A549 (cell line): ENCODE results near the gene LGALS3BP. TPM values are rescaled to one million over a fixed set of nuclear protein-coding genes. Genes with fewer than 3 reads are reported as not detected.

Experiments
- ATAC-seq, 2 experiments: fragments of 200-7000 bp in 1 of 2; fragments of >200 bp in 1 of 2; cut with Nextera tagmentation in 1 of 2; cut with Tn5 transposase in 1 of 2; 3 replicates each; pipeline versions ENCODE4 v1.8.0 to v1.9.1; 2018 to 2020; ENCODE audit warnings: mild to moderate bottlenecking in 1 of 2, moderate library complexity in 1 of 2
- CTCF ChIA-PET: fragments of 300-600 bp; sonication (Branson Sonifier 250); formaldehyde crosslinking; extraction: SDS; loops from one replicate; lab custom pipeline; 2021; ENCODE audit warnings: antibody characterized with exemption, inconsistent platforms; lab: Yijun Ruan, JAX
- POLR2A ChIA-PET: fragments of 350-600 bp; formaldehyde crosslinking; extraction: SDS; loops from one replicate; lab custom pipeline; 2021; ENCODE audit warnings: antibody characterized with exemption, inconsistent platforms; lab: Yijun Ruan, JAX
- DNase-seq, 2 experiments: peaks; one replicate each; pipeline versions ENCODE4 v3.0.0 to v3.0.0-alpha.2; 2011 to 2016; ENCODE audit warnings: low read depth in 1 of 2, low spot score in 1 of 2
- FAIRE-seq: peaks from 2 replicates; lab custom pipeline; 2011; peaks lifted over from hg19 to GRCh38; lab: Jason Lieb, UNC
- H3K27ac ChIP-seq, 2 experiments: fragments of >200 bp; sonication (Bioruptor Twin); formaldehyde crosslinking; 3 replicates each; pipeline ENCODE4 v1.5.1; 2016 to 2017
- H3K4me1 ChIP-seq: fragments of >200 bp; sonication (Bioruptor Twin); formaldehyde crosslinking; 3 replicates; pipeline ENCODE4 v1.6.1; 2016
- H3K4me2 ChIP-seq: fragments of >200 bp; sonication (Bioruptor Twin); formaldehyde crosslinking; 3 replicates; pipeline ENCODE4 v1.6.1; 2016
- H3K4me3 ChIP-seq: fragments of >200 bp; sonication (Bioruptor Twin); formaldehyde crosslinking; 3 replicates; pipeline ENCODE4 v1.5.1; 2016
- H3K9me3 ChIP-seq: fragments of >200 bp; sonication (Bioruptor Twin); formaldehyde crosslinking; 3 replicates; pipeline ENCODE4 v1.6.1; 2016
- CEBPB ChIP-seq, 2 experiments: fragments of >200 bp in 1 of 2; sonication (Bioruptor Twin) in 1 of 2; formaldehyde crosslinking in 1 of 2; IDR thresholded peaks; 2 replicates each; pipeline ENCODE4 v1.6.1; 2012 to 2016
- EHF ChIP-seq: fragments of 250-450 bp; sonication (Bioruptor Pico); IDR thresholded peaks from 2 replicates; pipeline ENCODE4 v1.5.0; 2020; ENCODE audit warnings: mild to moderate bottlenecking
- EP300 ChIP-seq, 2 experiments: fragments of >200 bp; sonication (Bioruptor Twin); formaldehyde crosslinking; IDR thresholded peaks; 2 replicates in 1 of 2; 3 replicates in 1 of 2; pipeline ENCODE4 v1.6.1; 2016 to 2017
- ESRRA ChIP-seq: fragments of 150-350 bp; IDR thresholded peaks from 2 replicates; pipeline ENCODE4 v1.6.1; 2014; ENCODE audit warnings: mild to moderate bottlenecking, low read length, borderline replicate concordance
- FOXS1 ChIP-seq: fragments of 250-450 bp; sonication (Bioruptor Pico); IDR thresholded peaks from 2 replicates; pipeline ENCODE4 v1.5.0; 2020; ENCODE audit warnings: mild to moderate bottlenecking, moderate library complexity
- HOXB13 ChIP-seq: fragments of 250-450 bp; sonication (Bioruptor Pico); IDR thresholded peaks from 2 replicates; pipeline ENCODE4 v1.5.0; 2020; ENCODE audit warnings: low read depth, mild to moderate bottlenecking, moderate library complexity
- HOXB5 ChIP-seq: fragments of 250-450 bp; sonication (Bioruptor Pico); IDR thresholded peaks from 2 replicates; pipeline ENCODE4 v1.5.0; 2020; ENCODE audit warnings: mild to moderate bottlenecking, moderate library complexity
- JUN ChIP-seq, 2 experiments: fragments of >200 bp; sonication (Bioruptor Twin); formaldehyde crosslinking; IDR thresholded peaks; 2 replicates in 1 of 2; 3 replicates in 1 of 2; pipeline ENCODE4 v1.6.1; 2016 to 2017
- MAZ ChIP-seq: fragments of 150-350 bp; IDR thresholded peaks from 2 replicates; pipeline ENCODE4 v1.6.1; 2014; ENCODE audit warnings: antibody characterized with exemption, low read depth, low read length, borderline replicate concordance
- NPAS2 ChIP-seq: fragments of 250-450 bp; sonication (Bioruptor Pico); IDR thresholded peaks from 2 replicates; pipeline ENCODE4 v1.8.0; 2022; ENCODE audit warnings: mild to moderate bottlenecking, moderate library complexity, borderline replicate concordance
- NR3C1 ChIP-seq: fragments of >200 bp; sonication (Bioruptor Twin); formaldehyde crosslinking; IDR thresholded peaks from 3 replicates; pipeline ENCODE4 v1.6.1; 2017
- POLR2A ChIP-seq: IDR thresholded peaks from 2 replicates; pipeline ENCODE4 v1.6.1; 2012; ENCODE audit warnings: mild to moderate bottlenecking, low read length
- RAD21 ChIP-seq, 2 experiments: fragments of >200 bp in 1 of 2; sonication (Bioruptor Twin) in 1 of 2; formaldehyde crosslinking in 1 of 2; IDR thresholded peaks in 1 of 2; conservative IDR thresholded peaks in 1 of 2; 2 replicates in 1 of 2; 3 replicates in 1 of 2; pipeline ENCODE4 v1.6.1; 2012 to 2018; ENCODE audit warnings: inconsistent platforms in 1 of 2
- RARB ChIP-seq: fragments of 250-450 bp; sonication (Bioruptor Pico); IDR thresholded peaks from 2 replicates; pipeline ENCODE4 v1.8.0; 2021; ENCODE audit warnings: mild to moderate bottlenecking, moderate library complexity
- TFCP2L1 ChIP-seq: fragments of 250-450 bp; sonication (Bioruptor Pico); IDR thresholded peaks from 2 replicates; pipeline ENCODE4 v1.5.0; 2021; ENCODE audit warnings: mild to moderate bottlenecking
- TP53 ChIP-seq: fragments of 250-450 bp; sonication (Bioruptor Pico); IDR thresholded peaks from 2 replicates; pipeline ENCODE4 v1.5.0; 2021; ENCODE audit warnings: mild to moderate bottlenecking, moderate library complexity
- ZC3H11A ChIP-seq: fragments of 450-650 bp; IDR thresholded peaks from 2 replicates; pipeline ENCODE4 v1.6.1; 2014; ENCODE audit warnings: antibody characterized with exemption, mild to moderate bottlenecking
- ZNF302 ChIP-seq: fragments of 250-450 bp; sonication (Bioruptor Pico); IDR thresholded peaks from 2 replicates; pipeline ENCODE4 v1.9.0; 2021; ENCODE audit warnings: inconsistent platforms, mild to moderate bottlenecking, moderate library complexity
- WGBS: methylation state at CpG from one replicate; pipeline ENCODE4 v1.1.6; 2017; ENCODE audit errors: missing lambda C conversion rate; 5-methylcytosine and 5-hydroxymethylcytosine counted together
- polyA plus RNA-seq, 4 experiments: library from polyadenylated mRNA; depleted of rRNA in 3 of 4; stranded (reverse); fragments of >200 nt; fragmentation: RNase III in 1 of 4; extraction: RNeasy Plus Mini Kit Qiagen cat#74134 plus additional on column Dnase treatment in 1 of 4; gene quantifications; 2 replicates in 3 of 4; 3 replicates in 1 of 4; pipeline ENCODE4 v1.2.3, GENCODE V29; 2011 to 2017
- TF ChIP-seq, protein P1 (sequence below): fragments of 200-600 bp; sonication (generic); IDR thresholded peaks from 2 replicates; pipeline ENCODE4 v1.6.1; 2016; ENCODE audit warnings: antibody characterized with exemption, mild to moderate bottlenecking, moderate library complexity
- TF ChIP-seq, protein P2 (sequence below): fragments of >200 bp; sonication (Bioruptor Twin); formaldehyde crosslinking; IDR thresholded peaks from 3 replicates; pipeline ENCODE4 v1.6.1; 2016
- TF ChIP-seq, protein P3 (sequence below): fragments of 250-450 bp; sonication (Bioruptor Pico); IDR thresholded peaks from 2 replicates; pipeline ENCODE4 v1.5.0; 2020; ENCODE audit warnings: low read depth, mild to moderate bottlenecking, moderate library complexity
- TF ChIP-seq, protein P4 (sequence below): fragments of 450-650 bp; IDR thresholded peaks from 2 replicates; pipeline ENCODE4 v1.6.1; 2014; ENCODE audit warnings: antibody characterized with exemption
- TF ChIP-seq, protein P5 (sequence below): IDR thresholded peaks from 2 replicates; pipeline ENCODE4 v1.6.1; 2012; ENCODE audit warnings: low read depth, borderline replicate concordance

The LGALS3BP gene
- polyA plus RNA-seq, 2 of the 4 experiments (the other 2 are of a cell fraction), result 28.3 to 60.0 TPM

DNA sequence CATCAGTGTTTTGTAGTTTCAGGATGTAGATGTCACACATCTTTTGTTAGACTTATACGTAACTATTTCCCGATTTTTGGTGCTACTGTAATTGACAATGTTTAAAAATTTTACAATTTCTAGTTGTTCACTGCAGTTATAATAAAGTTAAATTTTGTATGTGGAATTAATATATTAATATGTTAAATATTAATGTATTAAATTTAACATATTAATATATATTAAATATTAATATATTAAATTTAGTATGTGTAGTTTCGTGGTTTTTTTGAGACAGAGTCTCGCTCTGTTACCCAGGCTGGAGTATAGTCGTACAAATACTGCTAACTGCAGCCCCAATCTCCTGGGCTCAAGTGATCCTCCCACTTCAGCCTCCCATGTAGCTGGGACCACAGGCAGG, 5.7 kb upstream of the LGALS3BP start (continued):
- TF ChIP-seq MAZ, result no peak
- no peak for TF ChIP-seq ZNF302 (CRISPR knock-in tag)
- no peak for TF ChIP-seq FOXS1 (CRISPR knock-in tag)
- no peak for TF ChIP-seq HOXB5 (CRISPR knock-in tag)
- no peak for TF ChIP-seq TP53
- no peak for TF ChIP-seq TFCP2L1 (CRISPR knock-in tag)

DNA sequence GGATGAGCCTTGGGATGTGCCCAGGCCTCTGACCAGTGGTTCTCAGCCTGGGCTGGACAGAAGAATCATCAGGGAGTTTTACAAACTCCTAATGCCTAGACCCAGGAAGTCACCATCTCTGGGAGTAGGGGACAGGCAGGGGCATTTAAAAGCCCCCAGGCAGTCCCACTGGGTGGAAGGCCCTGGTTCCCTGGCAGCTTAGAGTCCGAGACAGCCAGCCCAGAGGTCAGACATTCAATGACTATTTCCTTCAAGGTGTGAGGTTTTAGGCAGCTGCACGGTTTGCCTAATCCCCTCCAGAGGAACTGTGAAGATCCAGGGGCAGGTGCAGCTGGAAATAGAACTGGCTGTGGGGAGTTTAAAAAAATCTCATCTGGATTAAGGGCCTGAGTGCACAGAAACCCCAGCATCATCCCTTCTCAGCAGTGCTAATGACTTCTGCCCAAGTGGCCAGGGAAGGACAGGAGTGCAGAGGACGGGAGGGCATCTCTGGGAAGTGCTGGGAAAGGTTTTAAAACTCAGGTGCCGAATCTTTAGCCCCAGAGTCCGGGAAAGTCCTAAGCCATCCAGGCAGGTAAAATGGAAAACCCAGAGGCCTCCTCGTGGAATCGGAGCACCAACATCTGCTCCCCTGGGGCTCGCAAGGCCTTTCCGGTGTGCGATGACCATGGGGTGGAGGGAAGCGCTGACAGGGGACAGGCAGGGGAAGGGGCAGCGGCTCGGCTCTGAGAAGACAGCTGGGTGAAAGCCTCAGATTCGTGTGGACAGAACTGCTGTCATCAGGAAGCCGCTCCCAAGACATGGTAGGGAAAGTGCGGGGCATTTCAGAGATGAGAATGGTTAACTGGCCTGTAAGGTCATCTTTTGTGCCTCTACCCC, 1.5 kb upstream of the LGALS3BP start:
- POLR2A ChIA-PET, result no interaction called here

DNA sequence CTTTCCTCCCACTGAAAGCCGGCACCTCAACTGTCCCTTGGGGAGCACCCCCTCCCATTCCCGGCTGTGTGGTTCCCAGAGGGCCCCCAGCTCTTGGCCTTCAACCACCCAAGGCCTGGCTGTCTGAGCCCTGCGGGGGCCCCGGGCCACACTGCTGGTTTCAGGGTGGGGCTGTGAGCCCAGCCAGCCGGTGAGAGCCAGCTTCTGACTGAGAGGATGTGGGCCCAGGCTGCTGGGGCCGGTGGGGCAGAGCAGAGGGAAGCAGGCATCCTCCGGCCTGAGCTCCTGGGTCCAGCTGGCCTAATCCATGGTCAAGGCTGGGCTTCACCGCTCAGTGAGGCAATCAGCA, 875 bp upstream of the LGALS3BP start:
- H3K4me1 ChIP-seq, result peaks cover 10% of the 10 kb centered on the region; the same call in 1 of the 3 replicates
- CTCF ChIA-PET, result interaction anchor here (0.8 to 10.2 kb wide), 4 partner anchors 9 to 804 kb away, joined by 3 to 99 read pairs (median 38); no protein-coding TSS in a partner anchor
- 75% methylated on average over 6 of the region's 8 CpGs for WGBS
- no peak overlapping the region for H3K4me2 ChIP-seq
- H3K27ac ChIP-seq, result peak overlapping the region in 1 of 2 experiments; percentile 82; a peak in 4 of 6 replicates
- TF ChIP-seq NPAS2 (CRISPR knock-in tag) (no peak), ESRRA (no peak), TFCP2L1 (CRISPR knock-in tag) (no peak), HOXB13 (CRISPR knock-in tag) (no peak), NR3C1 (no peak), ZC3H11A (no peak), CEBPB (IDR thresholded peaks at IDR 0.05) (no peak)
- TF ChIP-seq, protein P1, sequence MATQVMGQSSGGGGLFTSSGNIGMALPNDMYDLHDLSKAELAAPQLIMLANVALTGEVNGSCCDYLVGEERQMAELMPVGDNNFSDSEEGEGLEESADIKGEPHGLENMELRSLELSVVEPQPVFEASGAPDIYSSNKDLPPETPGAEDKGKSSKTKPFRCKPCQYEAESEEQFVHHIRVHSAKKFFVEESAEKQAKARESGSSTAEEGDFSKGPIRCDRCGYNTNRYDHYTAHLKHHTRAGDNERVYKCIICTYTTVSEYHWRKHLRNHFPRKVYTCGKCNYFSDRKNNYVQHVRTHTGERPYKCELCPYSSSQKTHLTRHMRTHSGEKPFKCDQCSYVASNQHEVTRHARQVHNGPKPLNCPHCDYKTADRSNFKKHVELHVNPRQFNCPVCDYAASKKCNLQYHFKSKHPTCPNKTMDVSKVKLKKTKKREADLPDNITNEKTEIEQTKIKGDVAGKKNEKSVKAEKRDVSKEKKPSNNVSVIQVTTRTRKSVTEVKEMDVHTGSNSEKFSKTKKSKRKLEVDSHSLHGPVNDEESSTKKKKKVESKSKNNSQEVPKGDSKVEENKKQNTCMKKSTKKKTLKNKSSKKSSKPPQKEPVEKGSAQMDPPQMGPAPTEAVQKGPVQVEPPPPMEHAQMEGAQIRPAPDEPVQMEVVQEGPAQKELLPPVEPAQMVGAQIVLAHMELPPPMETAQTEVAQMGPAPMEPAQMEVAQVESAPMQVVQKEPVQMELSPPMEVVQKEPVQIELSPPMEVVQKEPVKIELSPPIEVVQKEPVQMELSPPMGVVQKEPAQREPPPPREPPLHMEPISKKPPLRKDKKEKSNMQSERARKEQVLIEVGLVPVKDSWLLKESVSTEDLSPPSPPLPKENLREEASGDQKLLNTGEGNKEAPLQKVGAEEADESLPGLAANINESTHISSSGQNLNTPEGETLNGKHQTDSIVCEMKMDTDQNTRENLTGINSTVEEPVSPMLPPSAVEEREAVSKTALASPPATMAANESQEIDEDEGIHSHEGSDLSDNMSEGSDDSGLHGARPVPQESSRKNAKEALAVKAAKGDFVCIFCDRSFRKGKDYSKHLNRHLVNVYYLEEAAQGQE, result no peak
- TF ChIP-seq, protein P2, sequence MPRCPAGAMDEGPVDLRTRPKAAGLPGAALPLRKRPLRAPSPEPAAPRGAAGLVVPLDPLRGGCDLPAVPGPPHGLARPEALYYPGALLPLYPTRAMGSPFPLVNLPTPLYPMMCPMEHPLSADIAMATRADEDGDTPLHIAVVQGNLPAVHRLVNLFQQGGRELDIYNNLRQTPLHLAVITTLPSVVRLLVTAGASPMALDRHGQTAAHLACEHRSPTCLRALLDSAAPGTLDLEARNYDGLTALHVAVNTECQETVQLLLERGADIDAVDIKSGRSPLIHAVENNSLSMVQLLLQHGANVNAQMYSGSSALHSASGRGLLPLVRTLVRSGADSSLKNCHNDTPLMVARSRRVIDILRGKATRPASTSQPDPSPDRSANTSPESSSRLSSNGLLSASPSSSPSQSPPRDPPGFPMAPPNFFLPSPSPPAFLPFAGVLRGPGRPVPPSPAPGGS, result no peak
- TF ChIP-seq, all 56 proteins: peak for 0
- no peak for ATAC-seq
- no peak for FAIRE-seq
- H3K4me3 ChIP-seq, result no peak overlapping the region
- DNase-seq, result no peak
- POLR2A ChIA-PET, result no interaction called here
- no peaks in the 10 kb centered on the region for H3K9me3 ChIP-seq

More for the DNA sequence above, 1.5 kb upstream of the LGALS3BP start:
- no peak for FAIRE-seq
- Histone ChIP-seq H3K4me3 (no peak overlapping the region), H3K27ac (peak overlapping the region in 1 of 2 experiments; percentile 82; a peak in 2 of 6 replicates), H3K4me1 (peaks cover 13% of the 10 kb centered on the region)
- 84% methylated on average over 16 of the region's 16 CpGs for WGBS
- CTCF ChIA-PET, result interaction anchor here (0.6 to 10.2 kb wide), 6 partner anchors 9 to 804 kb away, joined by 3 to 99 read pairs (median 4); no protein-coding TSS in a partner anchor
- no peak for DNase-seq
- no peak for TF ChIP-seq NPAS2 (CRISPR knock-in tag)
- no peak for TF ChIP-seq EHF (CRISPR knock-in tag)
- no peak for TF ChIP-seq POLR2A
- no peak for TF ChIP-seq ZNF302 (CRISPR knock-in tag)
- TF ChIP-seq, protein P2, result no peak
- TF ChIP-seq RAD21 (conservative IDR thresholded peaks at IDR 0.05 in 1 of 2, IDR thresholded peaks at IDR 0.05 in 1 of 2), result no peak
- no peak for TF ChIP-seq EP300 (IDR thresholded peaks at IDR 0.05)
- TF ChIP-seq, protein P3, sequence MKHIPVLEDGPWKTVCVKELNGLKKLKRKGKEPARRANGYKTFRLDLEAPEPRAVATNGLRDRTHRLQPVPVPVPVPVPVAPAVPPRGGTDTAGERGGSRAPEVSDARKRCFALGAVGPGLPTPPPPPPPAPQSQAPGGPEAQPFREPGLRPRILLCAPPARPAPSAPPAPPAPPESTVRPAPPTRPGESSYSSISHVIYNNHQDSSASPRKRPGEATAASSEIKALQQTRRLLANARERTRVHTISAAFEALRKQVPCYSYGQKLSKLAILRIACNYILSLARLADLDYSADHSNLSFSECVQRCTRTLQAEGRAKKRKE (CRISPR knock-in tag), result no peak
- TF ChIP-seq, protein P4, sequence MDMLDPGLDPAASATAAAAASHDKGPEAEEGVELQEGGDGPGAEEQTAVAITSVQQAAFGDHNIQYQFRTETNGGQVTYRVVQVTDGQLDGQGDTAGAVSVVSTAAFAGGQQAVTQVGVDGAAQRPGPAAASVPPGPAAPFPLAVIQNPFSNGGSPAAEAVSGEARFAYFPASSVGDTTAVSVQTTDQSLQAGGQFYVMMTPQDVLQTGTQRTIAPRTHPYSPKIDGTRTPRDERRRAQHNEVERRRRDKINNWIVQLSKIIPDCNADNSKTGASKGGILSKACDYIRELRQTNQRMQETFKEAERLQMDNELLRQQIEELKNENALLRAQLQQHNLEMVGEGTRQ, result no peak
- no peak for TF ChIP-seq RARB (CRISPR knock-in tag)
- TF ChIP-seq, protein P5, sequence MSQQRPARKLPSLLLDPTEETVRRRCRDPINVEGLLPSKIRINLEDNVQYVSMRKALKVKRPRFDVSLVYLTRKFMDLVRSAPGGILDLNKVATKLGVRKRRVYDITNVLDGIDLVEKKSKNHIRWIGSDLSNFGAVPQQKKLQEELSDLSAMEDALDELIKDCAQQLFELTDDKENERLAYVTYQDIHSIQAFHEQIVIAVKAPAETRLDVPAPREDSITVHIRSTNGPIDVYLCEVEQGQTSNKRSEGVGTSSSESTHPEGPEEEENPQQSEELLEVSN, result no peak
- no peak for TF ChIP-seq JUN (IDR thresholded peaks at IDR 0.05)
- TF ChIP-seq, all 56 proteins: peak for 0
- no peak for ATAC-seq
- Histone ChIP-seq H3K9me3 (no peaks in the 10 kb centered on the region), H3K4me2 (no peak overlapping the region)
